ENCODE data around the gene NPW.

- TF ChIP-seq POLR2A (IDR thresholded peaks at IDR 0.05) (no peak), EP300 (IDR thresholded peaks at IDR 0.05) (no peak), POLR2AphosphoS5 (IDR thresholded peaks at IDR 0.05) (peak in 1 of 3 donors; percentile 20)
- TF ChIP-seq, protein P1, sequence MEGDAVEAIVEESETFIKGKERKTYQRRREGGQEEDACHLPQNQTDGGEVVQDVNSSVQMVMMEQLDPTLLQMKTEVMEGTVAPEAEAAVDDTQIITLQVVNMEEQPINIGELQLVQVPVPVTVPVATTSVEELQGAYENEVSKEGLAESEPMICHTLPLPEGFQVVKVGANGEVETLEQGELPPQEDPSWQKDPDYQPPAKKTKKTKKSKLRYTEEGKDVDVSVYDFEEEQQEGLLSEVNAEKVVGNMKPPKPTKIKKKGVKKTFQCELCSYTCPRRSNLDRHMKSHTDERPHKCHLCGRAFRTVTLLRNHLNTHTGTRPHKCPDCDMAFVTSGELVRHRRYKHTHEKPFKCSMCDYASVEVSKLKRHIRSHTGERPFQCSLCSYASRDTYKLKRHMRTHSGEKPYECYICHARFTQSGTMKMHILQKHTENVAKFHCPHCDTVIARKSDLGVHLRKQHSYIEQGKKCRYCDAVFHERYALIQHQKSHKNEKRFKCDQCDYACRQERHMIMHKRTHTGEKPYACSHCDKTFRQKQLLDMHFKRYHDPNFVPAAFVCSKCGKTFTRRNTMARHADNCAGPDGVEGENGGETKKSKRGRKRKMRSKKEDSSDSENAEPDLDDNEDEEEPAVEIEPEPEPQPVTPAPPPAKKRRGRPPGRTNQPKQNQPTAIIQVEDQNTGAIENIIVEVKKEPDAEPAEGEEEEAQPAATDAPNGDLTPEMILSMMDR (IDR thresholded peaks at IDR 0.05): no peak
These were observed 11.5 kb upstream of the NPW start for GRCh38 chr16:2008009-2008526.

Data from stomach (tissue), 4 donors.